ENCODE data around the gene COIL. TPM values are rescaled to one million over a fixed set of nuclear protein-coding genes. Genes with fewer than 3 reads are reported as not detected.

COIL gene
- total RNA-seq, 2 experiments from 2014 or later: 20.5 to 20.7 TPM

GRCh38 chr17:57009737-57010445 is 49.0 kb upstream of the COIL start:
- H3K9me2 ChIP-seq (ENCODE audit: insufficient read depth, low read length): no peaks in the 10 kb centered on the region
- peaks cover 38% of the 10 kb centered on the region for H3K4me1 ChIP-seq (ENCODE audit: insufficient read depth, low read length, poor library complexity, severe bottlenecking)
- intact Hi-C loops (cut with micrococcal nuclease; ENCODE audit: unreplicated experiment): loop anchor here (5.0 to 10.0 kb wide), 3 partner anchors 77 to 178 kb away; partner anchors contain the start of genes AKAP1, C17orf67 and DGKE
- peak overlapping the region; percentile 64 for H3K4me2 ChIP-seq (ENCODE audit: low read length)
- ChIA-PET CTCF (ENCODE audit: unreplicated experiment) (interaction anchor here (0.5 to 1.0 kb wide), 3 partner anchors 12 to 758 kb away, joined by 3 read pairs; no protein-coding TSS in a partner anchor), POLR2A (interaction anchor here (0.6 to 0.9 kb wide), 3 partner anchors 22 to 72 kb away, joined by 3 to 7 read pairs (median 4); no protein-coding TSS in a partner anchor)
- no peaks in the 10 kb centered on the region for H3K9me3 ChIP-seq (ENCODE audit: low read length)
- TF ChIP-seq EZH2phosphoT487 (IDR thresholded peaks at IDR 0.05; ENCODE audit: borderline replicate concordance, low read depth, low read length): no peak
- peak; percentile 86 for TF ChIP-seq CTCF (conservative IDR thresholded peaks at IDR 0.05; ENCODE audit: low read length)
- DNase-seq (ENCODE audit: low spot score): peak; percentile 81
- H3K79me2 ChIP-seq (ENCODE audit: insufficient read depth, low read depth, low read length): no peaks in the 10 kb centered on the region
- no peak overlapping the region for H3K4me3 ChIP-seq (ENCODE audit: low read depth, low read length, poor library complexity, severe bottlenecking)
- H4K20me1 ChIP-seq (ENCODE audit: insufficient read depth, low read length): no peaks in the 10 kb centered on the region
- peaks cover 16% of the 10 kb centered on the region for H3K36me3 ChIP-seq (ENCODE audit: insufficient read depth, low read length)
- no TSS peak for BruUV-seq (replicated peaks)
- peak overlapping the region; percentile 17 for H3K27ac ChIP-seq (ENCODE audit: low read depth, low read length, poor library complexity, severe bottlenecking)
- peak overlapping the region; percentile 93 for H2AFZ ChIP-seq (ENCODE audit: low read length)

GRCh38 chr17:57008958-57009357 is 48.1 kb upstream of the COIL start:
- intact Hi-C loops (cut with micrococcal nuclease; ENCODE audit: unreplicated experiment): loop anchor here (5.0 to 10.0 kb wide), 3 partner anchors 78 to 177 kb away; partner anchors contain the start of genes AKAP1, C17orf67 and DGKE
- Histone ChIP-seq H3K4me1 (ENCODE audit: insufficient read depth, low read length, poor library complexity, severe bottlenecking) (peaks cover 47% of the 10 kb centered on the region), H4K20me1 (ENCODE audit: insufficient read depth, low read length) (no peaks in the 10 kb centered on the region), H3K27ac (ENCODE audit: low read depth, low read length, poor library complexity, severe bottlenecking) (no peak overlapping the region), H3K9me3 (ENCODE audit: low read length) (no peaks in the 10 kb centered on the region), H3K9me2 (ENCODE audit: insufficient read depth, low read length) (no peaks in the 10 kb centered on the region), H2AFZ (ENCODE audit: low read length) (no peak overlapping the region), H3K4me3 (ENCODE audit: low read depth, low read length, poor library complexity, severe bottlenecking) (no peak overlapping the region), H3K36me3 (ENCODE audit: insufficient read depth, low read length) (peaks cover 21% of the 10 kb centered on the region), H3K4me2 (ENCODE audit: low read length) (no peak overlapping the region), H3K79me2 (ENCODE audit: insufficient read depth, low read depth, low read length) (no peaks in the 10 kb centered on the region)
- DNase-seq (ENCODE audit: low spot score): no peak
- TF ChIP-seq CTCF (conservative IDR thresholded peaks at IDR 0.05; ENCODE audit: low read length): no peak
- TF ChIP-seq EZH2phosphoT487 (IDR thresholded peaks at IDR 0.05; ENCODE audit: borderline replicate concordance, low read depth, low read length): no peak
- ChIA-PET POLR2A (interaction anchor here (0.6 kb wide), 1 partner anchor 21 kb away, joined by 7 read pairs; no protein-coding TSS in a partner anchor), CTCF (ENCODE audit: unreplicated experiment) (interaction anchor here (1.0 kb wide), 1 partner anchor 11 kb away, joined by 3 read pairs; no protein-coding TSS in a partner anchor)
- BruUV-seq (replicated peaks): no TSS peak
